ENCODE measurements around the gene KAZN. TPM values are rescaled to one million over a fixed set of nuclear protein-coding genes. Genes with fewer than 3 reads are reported as not detected.

The KAZN gene
- total and polyA plus RNA-seq, 2 of the 8 experiments (the other 6 are each of a cell fraction or from before 2014, with no cell fraction given) = 3.7 to 11.8 TPM

GRCh38 chr1:14899686-14900085 lies 301.2 kb downstream of the KAZN start:
- Histone ChIP-seq H3K79me2 (ENCODE audit: control insufficient read depth in 1 of 2, insufficient read depth in 2 of 2, low read length in 2 of 2) (no peaks in the 10 kb centered on the region), H2AFZ (ENCODE audit: low read length) (no peak overlapping the region), H3K36me3 (ENCODE audit: control insufficient read depth in 2 of 4, insufficient read depth in 4 of 4, low read length in 3 of 4) (no peaks in the 10 kb centered on the region), H2BK20ac (ENCODE audit: low read length) (no peak overlapping the region), H3K27ac (ENCODE audit: low read depth, low read length) (no peak overlapping the region), H3K4me1 (replicated peaks in 1 of 4; ENCODE audit: control insufficient read depth in 3 of 4, insufficient read depth in 4 of 4, low read length in 3 of 4) (peaks cover 0 to 10% (median 7%) of the 10 kb centered on the region in 4 experiments; a peak in 6 of 7 replicates), H4K20me1 (replicated peaks in 1 of 2; ENCODE audit: control insufficient read depth in 1 of 2, insufficient read depth in 2 of 2, low read length in 2 of 2) (no peaks in the 10 kb centered on the region), H3K9ac (replicated peaks in 1 of 4; ENCODE audit: extremely low read depth in 1 of 4, low read depth in 3 of 4, low read length in 3 of 4) (no peak overlapping the region), H3K4me2 (ENCODE audit: insufficient read depth in 1 of 2, low read depth in 2 of 2, low read length in 2 of 2) (no peak overlapping the region), H4K8ac (ENCODE audit: extremely low read depth, insufficient read depth, low read length) (no peak overlapping the region), H3K56ac (replicated peaks; ENCODE audit: insufficient read length, low read depth, low read length) (no peak overlapping the region), H4K91ac (replicated peaks; ENCODE audit: insufficient read length, low read length) (no peak overlapping the region), H3K79me1 (ENCODE audit: low read depth, low read length) (no peaks in the 10 kb centered on the region), H3K14ac (ENCODE audit: insufficient read length) (no peak overlapping the region), H3K4me3 (ENCODE audit: extremely low read depth in 1 of 4, insufficient read depth in 2 of 4, low read depth in 3 of 4, low read length in 4 of 4) (no peak overlapping the region), H3K9me3 (ENCODE audit: insufficient read depth in 2 of 2, low read depth in 1 of 2, low read length in 1 of 2) (no peaks in the 10 kb centered on the region), H2BK15ac (ENCODE audit: low read length) (no peak overlapping the region), H2AK5ac (ENCODE audit: low read depth, low read length) (no peak overlapping the region), H3K23ac (ENCODE audit: insufficient read length) (no peak overlapping the region), H2BK12ac (ENCODE audit: low read depth, low read length) (no peak overlapping the region), H3K23me2 (ENCODE audit: low read depth, low read length) (no peaks in the 10 kb centered on the region), H2BK5ac (ENCODE audit: low read depth, low read length) (no peak overlapping the region), H3K4ac (replicated peaks; ENCODE audit: insufficient read length, low read depth, low read length) (no peak overlapping the region), H2BK120ac (replicated peaks; ENCODE audit: low read depth, low read length) (no peak overlapping the region), H3K18ac (ENCODE audit: extremely low read depth, low read length) (no peak overlapping the region), H4K5ac (ENCODE audit: insufficient read length, low read depth, low read length) (no peak overlapping the region), H3K27me3 (replicated peaks in 1 of 4; ENCODE audit: control insufficient read depth in 3 of 4, extremely low read depth in 1 of 4, insufficient read depth in 3 of 4, low read length in 3 of 4) (no peaks in the 10 kb centered on the region)
- DNase-seq (ENCODE audit: low read depth in 1 of 2, low spot score in 2 of 2) (no peak), FAIRE-seq (no peak)
- WGBS, 2 experiments (ENCODE audit: extremely low coverage in 1 of 2, insufficient coverage in 1 of 2, insufficient read length in 1 of 2, insufficient replicate concordance in 2 of 2, low coverage in 1 of 2, low lambda C conversion rate in 2 of 2, missing lambda C conversion rate in 1 of 2) = 78% methylated on average over 11 of the region's 11 CpGs; no CpG with 5 or more reads in 1 of the 2 experiments
- ChIA-PET CTCF (ENCODE audit: partially characterized antibody) (interaction anchor here (0.6 to 1.6 kb wide), 3 partner anchors 9 to 137 kb away, joined by 3 to 9 read pairs (median 4); no protein-coding TSS in a partner anchor), POLR2A (ENCODE audit: partially characterized antibody) (no interaction called here)
- no peak for TF ChIP-seq CBX5 (IDR thresholded peaks at IDR 0.05; ENCODE audit: low read depth, low read length)
- no peak for TF ChIP-seq ATF2 (IDR thresholded peaks at IDR 0.05; ENCODE audit: low read length)
- TF ChIP-seq ASH2L (IDR thresholded peaks at IDR 0.05; ENCODE audit: low read length) = no peak
- no peak for TF ChIP-seq MAFK (IDR thresholded peaks at IDR 0.05; ENCODE audit: low read depth, low read length)
- TF ChIP-seq SUZ12 (IDR thresholded peaks at IDR 0.05; ENCODE audit: low read length) = no peak
- no peak for TF ChIP-seq CHD2 (IDR thresholded peaks at IDR 0.05; ENCODE audit: low read length)
- TF ChIP-seq USF2 (IDR thresholded peaks at IDR 0.05; ENCODE audit: low read length) = no peak
- TF ChIP-seq KDM1A (IDR thresholded peaks at IDR 0.05; ENCODE audit: borderline replicate concordance, low read length) = no peak
- no peak for TF ChIP-seq BACH1 (IDR thresholded peaks at IDR 0.05; ENCODE audit: low read length)
- TF ChIP-seq TAF7 (optimal IDR thresholded peaks at IDR 0.05; ENCODE audit: borderline replicate concordance, low read depth, low read length) = no peak
- TF ChIP-seq YY1 (IDR thresholded peaks at IDR 0.05; ENCODE audit: low read depth, low read length) = no peak
- no peak for TF ChIP-seq JUN (IDR thresholded peaks at IDR 0.05; ENCODE audit: low read depth, low read length)
